Medulla oblongata (tissue), 1 donor: Measurements from ENCODE around the gene EIF4EBP2.
A peak's percentile ranks its signal among the peaks of the same experiment; 100 is the strongest.

ENCODE experiments used
- DNase-seq: peaks from one replicate; pipeline ENCODE4 v3.0.0-alpha.2; 2015; ENCODE audit errors: extremely low spot score

The EIF4EBP2 gene, protein sequence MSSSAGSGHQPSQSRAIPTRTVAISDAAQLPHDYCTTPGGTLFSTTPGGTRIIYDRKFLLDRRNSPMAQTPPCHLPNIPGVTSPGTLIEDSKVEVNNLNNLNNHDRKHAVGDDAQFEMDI

DNA sequence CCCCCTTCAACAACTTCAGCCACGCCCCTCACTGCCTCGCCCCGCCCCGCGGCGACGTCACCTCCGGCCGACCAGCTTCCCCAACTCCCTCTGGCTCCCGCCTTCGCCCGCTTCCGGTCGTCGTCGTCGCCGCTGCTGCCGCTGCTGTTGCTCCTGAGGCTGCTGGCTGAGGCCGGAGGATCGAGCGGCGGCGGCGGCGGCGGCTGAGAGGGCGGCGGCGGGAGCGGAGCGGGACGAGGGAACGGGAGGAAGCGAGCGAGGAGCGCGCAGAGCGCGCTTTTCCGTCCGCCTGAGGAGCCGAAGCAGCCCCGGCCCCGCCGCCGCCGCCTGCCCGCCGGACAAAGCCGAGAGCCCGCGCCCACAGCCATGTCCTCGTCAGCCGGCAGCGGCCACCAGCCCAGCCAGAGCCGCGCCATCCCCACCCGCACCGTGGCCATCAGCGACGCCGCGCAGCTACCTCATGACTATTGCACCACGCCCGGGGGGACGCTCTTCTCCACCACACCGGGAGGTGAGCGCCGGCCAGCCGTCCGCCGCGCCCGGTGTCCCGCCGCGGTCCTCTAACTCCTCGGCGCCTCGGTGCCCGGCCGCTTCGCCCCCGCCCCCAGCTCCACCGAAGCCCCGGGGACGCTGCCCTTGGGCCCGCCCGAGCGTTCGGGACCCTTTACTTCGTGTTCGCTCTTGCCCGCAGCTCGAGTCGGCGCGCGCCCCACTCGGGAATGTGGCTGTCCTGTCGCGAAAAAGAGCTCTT, at the start of gene EIF4EBP2:
Gene EIF4EBP2 (plus strand): TSS at position 110 of the 751 bp plus-strand sequence. CDS start 257 bp downstream, at position 367.
- peak; percentile 98 for DNase-seq

DNA sequence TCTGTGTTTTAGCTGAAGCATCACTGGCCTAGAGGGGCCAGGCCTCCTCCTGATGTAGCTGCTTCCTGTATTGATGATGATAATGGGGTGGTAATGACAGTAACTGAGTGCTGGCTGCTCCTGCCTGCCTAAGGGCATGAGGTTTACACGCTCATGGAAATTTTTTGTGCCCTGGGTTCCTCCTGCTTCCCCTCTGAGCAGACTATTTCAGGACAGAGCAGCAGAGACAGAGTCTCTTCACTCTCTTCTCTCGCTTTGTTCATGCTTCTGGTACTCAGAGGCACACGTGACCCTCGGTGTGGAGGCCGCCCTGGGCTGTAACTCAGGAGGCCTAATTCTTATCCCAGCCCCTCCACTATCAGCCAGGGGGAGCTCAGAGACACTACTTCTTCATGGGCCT, 49.4 kb upstream of the EIF4EBP2 start:
- DNase-seq: peak; percentile 77

DNA sequence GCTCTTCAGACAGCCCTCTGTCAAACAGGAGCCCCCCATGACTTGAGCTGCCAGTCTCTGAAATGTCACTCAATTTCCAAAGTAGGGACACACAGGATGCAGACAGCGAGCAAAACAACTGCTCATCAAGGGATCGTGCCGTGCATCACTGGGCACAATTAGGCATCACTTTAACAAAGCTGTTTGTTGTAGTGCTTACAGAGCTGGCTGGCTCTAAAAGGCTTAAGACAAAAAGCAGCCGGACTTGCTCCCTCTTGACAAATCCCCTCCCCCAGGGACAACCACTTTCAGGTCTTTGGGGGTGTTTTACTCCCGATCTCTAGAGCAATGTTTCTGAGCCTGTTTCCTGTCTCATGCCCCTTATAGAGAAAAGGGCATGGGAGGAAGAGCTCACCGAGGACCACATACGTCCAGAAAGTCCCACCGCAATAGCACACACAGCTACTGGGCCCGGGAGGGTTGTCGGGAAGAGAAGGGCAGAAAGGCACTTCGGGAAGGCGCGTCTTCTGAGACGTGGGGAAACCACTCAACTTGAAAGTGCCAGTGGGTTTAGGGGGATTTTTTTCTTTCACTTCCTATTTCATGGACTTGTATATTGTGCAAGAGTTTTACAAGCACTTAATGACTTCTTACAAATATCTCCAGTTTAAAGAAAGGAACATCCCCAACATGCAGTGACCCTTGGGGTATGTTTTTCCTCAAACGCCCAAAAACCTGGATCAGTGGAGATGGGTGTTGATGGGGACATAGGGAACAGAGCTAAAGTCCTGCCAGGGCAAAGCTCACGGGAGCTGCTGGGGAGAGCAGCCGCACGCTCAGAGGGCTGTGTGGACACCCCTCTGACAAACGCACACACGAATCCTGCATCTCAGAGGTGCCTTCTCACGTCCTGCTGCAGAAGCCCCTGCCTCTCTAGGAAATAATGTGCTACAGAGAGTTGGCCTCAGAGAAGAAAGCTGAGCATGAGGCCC, 48.6 kb upstream of the EIF4EBP2 start:
- peak; percentile 77 for DNase-seq

DNA sequence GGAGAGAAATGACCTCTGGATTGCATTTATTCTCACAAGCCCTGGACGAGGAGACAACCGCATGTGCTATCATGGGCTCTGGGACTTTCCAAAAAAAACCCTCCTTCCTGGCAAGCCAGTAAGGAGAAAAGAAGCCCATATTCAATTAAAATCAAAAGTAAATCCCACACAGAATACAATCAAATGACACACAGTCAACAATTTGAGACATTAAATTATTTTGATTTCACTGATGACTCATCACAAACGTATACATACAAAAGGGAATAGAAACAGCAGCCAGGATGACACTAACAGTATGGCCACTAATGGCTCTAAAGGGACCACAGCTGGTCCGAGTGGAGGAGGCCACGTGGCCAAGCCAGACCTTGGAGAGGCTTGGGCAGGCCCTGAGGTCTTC, 46.4 kb upstream of the EIF4EBP2 start:
- DNase-seq: no peak

DNA sequence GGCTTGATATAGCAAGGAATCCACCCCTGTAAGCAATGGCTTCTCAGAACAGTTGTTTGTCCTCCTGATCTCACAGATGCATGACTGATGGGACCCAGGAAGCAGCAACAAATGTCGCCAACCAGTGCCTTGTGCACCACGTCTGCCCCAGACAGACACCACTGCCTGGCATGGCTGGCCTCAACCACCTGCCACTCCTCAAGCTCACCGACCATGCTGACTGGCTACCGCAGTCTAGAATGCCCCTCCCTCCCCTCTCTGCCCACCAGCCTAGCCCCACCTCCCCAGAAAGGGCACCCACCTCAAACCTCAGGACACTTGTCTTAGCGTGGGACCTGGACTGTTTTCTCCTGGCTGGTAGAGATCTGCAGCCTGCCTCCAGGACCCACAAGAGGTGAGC, 45.5 kb upstream of the EIF4EBP2 start:
- DNase-seq: no peak

DNA sequence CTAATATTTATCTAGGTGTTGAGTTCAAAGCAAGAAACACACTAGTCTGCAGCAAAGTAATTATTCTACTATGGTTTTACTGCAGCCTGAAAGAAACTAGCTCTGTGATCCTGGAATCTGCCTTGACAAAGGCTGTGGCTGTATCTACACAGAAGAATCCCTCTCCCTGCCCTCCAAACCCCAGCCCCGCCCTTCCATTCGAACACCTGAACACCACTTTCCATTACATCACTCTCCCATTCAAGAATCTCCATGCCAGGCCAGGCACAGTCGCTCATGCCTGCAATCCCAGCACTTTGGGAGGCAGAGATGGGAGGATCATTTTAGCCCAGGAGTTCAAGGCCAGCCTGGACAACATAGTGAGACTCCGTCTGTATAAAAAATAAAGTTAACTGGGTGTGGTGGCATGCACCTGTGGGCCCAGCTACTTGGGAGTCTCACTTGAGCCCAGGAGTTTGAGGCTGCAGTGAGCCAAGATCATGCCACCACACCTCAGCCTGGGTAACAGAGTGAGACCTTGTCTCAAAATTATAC, 44.9 kb upstream of the EIF4EBP2 start:
- no peak for DNase-seq

DNA sequence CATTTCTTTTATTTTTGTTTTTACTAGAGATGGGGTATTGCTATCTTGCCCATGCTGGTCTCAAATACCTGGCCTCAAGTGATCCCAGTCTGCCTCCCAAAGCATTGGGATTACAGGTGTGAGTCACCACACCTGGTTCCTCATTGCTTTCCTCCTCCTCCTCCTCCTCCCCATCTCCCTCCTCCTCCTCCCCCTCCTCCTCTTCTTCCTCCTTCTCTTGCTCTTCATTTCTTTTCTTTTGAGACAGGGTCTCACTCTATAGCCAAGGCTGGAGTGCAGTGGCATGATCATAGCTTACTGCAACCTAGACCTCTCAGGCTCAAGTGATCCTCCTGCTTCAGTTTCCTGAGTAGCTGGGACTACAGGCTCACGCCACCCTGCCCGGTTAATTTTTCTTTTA, 43.7 kb upstream of the EIF4EBP2 start:
- no peak for DNase-seq

DNA sequence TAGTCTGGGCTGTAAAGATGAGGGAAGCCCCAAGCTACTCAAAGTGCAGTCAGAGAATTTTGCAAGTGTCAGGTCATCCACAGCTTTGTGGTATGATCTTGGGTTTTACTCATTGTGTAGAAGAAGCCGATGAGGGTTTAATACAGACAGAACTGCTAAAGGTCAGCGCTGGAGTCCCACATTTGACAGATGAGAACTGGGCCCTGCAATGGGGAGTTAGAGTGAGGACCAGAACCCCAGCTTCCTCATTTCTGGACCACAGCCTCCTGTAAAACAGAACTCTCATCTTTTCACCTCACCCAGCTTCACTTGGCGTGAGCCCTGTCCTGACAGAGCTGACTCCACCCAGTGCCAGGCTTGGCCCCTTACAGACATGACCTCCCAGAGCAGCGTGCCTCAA, 41.6 kb upstream of the EIF4EBP2 start:
- peak; percentile 38 for DNase-seq

DNA sequence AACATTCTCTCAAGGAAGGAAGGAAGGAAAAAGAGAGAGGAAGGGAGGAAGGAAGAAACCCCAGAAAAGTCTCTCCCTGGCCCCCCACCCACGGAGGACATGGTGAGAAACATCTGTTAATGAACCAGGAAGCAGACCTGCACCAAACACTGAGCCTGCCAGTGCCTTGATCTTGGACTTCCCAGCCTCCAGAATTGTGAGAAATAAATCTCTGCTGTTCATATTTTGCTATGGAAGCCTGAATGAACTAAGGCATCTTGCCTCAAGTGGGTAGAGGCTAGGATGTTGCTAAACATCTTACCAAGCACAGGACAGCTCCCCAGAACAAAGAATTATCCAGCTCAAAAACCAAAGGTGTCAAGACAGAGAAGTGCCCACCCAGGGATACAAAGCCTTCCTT, 40.7 kb upstream of the EIF4EBP2 start:
- no peak for DNase-seq

DNA sequence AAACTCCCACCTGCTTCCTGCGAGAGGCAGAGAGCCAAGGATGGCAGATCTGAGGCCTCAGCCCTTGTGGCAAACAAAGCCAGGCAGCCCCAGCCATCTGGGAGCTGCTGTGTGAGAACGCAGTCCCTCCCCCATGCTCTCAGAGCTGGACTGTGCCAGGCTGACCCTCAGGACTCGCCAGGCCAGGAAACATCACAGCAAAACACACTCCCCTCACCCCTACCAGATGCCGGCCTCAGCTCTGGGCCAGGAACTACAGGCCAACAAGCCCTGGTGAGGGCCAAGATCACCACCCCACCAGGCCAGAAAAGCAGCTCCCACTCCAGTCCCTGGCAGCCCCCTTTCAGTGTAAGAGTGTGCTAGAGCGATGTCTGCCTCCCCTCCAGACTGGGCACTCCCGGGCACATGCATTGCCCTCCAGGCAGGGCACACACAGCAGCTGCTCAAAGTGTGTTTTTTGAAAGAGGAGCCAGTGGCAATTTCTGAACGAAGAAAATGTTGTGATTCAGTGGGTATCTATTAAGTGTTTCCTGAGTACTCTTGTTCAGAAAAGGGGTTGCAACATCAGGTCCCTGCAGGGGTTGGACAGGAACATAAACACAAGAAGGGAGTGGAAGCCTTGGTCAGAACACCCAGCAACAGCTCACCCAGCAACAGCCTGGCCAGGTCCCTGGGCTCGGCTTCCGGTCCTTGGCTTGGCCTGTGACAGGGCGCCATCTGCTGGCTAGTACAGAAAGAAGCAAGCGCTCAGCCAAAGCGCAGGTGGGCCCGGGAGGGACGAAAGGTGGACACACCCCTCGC, 39.8 kb upstream of the EIF4EBP2 start:
- peak; percentile 97 for DNase-seq

DNA sequence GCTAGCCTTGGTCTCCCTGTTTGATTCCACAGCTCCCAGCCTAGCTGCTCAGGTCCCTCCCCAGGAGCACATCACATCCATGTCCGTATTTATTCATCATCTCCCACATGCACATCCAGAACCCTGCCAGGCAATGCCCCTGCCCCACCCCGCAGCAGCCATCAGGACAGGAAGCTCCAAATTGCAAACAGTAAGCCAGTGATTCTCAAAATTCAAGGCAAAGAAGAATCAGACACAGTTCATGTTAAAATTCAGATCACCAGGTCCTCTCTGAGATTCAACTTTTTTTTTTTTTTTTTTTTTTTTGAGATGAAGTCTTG, 39.2 kb upstream of the EIF4EBP2 start:
- DNase-seq: no peak

DNA sequence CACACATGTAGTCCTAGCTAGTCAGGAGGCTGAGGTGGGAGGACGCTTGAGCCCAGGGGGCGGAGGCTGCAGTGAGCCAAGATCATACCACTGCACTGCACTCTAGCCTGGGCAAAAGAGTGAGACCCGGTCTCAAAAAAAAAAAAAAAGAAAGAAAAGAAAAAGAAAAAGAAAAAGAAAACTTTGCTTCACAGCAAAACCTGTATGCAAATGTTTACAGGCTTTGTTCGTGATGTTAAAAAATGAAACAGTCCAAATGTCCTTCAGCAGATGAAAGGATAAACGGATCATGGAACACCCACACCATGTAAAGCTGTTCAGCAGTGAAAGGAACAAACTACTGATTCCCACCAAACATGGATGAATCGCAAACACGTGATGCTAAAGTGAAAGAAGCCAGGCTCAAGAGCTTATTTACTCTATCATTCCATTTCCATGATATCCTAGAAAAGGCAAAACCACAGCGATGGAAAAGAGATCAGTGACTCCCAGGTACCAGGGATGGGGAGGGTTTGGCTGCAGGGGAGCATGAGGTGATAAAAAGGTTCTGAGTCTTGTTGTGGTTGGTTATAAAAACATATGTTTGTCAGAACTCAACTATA, 36.6 kb upstream of the EIF4EBP2 start:
- no peak for DNase-seq

DNA sequence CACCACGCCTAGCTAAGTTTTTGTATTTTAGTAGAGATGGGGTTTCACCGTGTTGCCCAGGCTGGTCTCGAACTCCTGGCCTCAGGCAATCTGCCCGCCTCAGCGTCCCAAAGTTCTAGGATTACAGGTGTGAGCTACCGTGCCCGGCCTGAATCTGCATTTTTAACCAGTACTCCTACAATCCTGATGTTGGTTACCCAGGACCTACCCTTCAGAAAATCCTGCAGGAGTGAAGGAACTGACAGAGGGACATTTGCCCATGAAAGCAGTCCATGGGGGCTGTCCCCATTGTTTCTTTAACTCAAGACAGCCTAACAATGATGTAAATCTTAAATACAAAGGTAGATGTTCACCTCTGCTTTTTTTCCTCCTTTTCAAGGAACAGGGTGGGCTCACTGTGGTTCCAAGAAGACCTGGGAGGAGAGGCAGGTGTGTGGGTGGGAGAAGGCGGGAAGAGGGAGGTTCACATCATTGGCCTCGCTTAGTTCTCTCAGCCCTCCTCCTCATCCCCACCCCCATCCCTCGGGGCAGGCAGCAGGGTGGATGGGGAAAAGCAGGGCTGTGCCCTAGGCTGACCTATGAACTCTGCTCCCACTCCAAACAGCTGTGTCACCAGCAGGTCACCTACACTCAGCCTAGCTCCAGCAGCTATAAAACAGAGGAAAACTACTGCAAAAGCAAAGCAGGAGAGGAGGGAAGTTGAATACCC, 35.0 kb upstream of the EIF4EBP2 start:
- DNase-seq: no peak

DNA sequence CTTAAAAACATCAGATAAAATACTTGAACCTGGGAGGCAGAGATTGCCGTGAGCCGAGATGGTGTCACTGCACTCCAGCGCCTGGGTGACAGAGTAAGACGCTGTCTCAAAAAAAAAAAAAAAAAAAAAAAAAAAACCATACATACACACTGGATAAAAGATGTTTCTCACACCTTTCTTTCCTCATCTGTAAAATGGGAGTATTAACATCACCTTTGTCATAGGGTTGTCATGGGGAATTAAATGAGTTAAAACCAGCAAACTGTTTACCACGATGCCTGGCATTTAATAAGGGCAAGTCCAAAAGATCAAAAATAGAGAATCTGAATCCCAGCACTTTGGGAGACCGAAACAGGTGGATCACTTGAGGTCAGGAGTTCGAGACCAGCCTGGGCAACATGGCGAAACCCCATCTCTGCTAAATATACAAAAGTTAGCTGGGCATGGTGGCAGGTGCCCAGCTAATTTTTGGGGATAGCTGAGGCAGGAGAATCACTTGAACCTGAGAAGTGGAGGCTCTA, 34.4 kb upstream of the EIF4EBP2 start:
- no peak for DNase-seq

DNA sequence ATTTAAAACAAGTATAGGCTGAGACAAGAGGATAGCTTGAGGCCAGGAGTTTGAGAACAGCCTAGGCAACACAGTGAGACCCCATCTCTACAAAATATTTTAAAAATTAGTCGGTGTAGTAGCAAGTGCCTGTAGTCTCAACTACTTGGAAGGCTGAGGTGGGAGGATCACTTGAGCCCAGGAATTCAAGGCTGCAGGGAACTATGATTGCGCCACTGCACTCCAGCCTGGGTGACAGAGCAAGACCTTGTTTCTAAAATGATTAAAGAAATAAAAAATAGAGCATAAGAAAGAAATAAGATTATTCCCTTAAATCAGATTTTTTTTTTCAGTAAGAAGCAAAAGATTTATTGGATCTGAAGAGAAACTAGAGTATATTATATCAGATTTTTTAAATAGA, 33.2 kb upstream of the EIF4EBP2 start:
- no peak for DNase-seq

DNA sequence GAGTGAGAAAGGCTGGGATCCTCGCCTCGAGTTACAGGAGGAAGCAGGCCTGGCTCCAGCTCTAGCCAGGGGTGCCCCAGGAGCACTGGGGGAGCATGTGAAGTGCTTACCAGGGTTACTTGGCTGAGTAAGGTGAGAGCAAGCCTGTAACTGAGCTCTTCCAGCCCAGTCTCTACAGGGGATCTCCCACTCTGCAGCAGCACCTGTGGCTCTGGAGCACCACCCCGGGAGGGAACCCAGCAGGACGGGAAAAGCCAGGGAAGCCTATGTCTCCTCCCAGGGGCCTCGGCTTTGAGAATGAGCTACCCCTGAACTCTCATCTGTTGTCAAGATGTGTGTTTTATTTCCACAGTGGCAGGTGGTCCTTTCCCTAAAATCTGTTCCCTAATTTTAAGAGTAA, 32.1 kb upstream of the EIF4EBP2 start:
- no peak for DNase-seq

DNA sequence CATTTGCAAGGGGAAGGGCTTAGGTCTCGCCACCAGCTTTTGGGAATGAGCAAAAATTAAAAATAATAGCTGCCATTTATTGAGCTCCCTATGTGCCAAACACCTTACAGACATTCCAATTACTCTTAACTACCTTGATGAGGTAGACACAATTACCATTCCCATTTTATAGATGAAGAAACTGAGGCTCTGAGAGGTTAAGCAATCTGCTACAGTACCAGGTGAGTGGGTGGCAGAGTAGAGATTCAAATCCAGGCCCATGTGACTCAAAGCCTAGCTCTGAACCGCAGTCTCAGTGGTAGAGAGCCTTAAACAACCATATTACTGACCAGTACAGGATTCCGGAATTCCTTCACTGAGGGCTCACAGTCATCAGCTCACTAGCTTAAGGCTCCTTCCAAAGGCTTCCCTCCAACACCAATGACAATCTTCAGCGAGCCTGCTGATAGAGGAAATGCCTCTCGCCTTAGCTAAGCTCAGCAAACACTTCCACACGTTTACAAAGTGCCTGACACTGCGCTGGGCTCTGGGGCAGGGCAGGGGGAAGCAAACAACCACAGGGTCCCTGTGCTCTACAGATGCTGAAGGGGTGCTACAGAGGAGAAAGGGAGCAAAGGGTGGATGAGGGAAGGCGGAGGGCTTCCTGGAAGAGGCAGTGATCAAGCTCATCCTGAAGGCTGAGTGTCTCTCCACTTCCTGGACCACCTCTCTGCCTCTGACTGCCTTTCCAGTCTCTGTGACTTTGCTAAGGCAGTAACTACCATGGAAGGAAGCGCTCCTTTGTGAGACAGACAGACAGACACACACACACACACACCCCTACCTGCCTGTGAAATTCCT, 28.9 kb upstream of the EIF4EBP2 start:
- no peak for DNase-seq

DNA sequence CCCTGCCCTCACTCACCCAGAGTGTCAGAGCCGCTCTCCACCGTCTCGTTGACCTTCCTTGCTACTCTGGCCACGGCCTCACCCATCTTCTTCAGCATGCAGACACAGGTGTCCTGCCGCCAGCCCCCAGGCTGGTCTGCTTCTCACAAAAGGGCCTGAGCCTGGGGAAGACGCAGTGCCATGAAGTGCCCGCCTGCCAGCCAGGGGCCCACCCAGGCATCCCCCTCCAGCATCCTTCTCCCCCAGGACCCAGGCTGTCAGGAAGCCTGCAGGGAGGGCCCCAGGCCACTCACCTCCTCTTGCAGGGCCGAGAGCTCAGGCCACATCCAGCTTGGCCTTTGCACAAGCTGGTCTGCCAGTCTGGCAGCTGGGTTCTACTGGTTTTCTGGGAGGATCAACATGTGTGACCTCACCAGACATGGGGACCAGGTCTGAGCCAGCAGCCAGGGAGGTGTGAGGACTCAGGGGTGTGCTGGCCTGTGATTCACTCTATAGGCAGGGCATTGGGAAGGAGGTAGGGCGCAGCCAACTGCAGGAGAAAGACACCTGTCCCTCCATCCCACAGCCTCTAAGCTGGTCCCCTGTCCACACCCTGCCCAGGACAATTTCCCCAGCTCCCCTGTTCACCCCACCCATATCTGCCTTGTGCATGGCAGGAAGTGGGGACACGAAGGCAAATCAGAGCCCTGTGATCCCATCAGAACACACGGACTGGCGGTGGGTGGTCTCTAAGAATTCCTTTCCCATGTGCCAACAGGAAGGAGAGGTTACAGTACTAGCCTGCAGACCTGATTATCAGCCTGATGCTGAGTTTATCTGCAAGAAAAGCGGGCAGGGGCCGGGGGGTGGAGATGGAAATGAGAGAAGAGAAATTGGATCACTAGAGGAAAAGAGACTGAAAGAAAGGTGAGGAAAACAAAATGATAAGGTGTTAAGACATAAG, 27.2 kb upstream of the EIF4EBP2 start:
- no peak for DNase-seq
